ENCODE data around the gene UBASH3A. TPM values are rescaled to one million over a fixed set of nuclear protein-coding genes. Genes with fewer than 3 reads are reported as not detected.

Gene UBASH3A
- total RNA-seq, 1 experiment from 2014 or later = 0.07 TPM

DNA sequence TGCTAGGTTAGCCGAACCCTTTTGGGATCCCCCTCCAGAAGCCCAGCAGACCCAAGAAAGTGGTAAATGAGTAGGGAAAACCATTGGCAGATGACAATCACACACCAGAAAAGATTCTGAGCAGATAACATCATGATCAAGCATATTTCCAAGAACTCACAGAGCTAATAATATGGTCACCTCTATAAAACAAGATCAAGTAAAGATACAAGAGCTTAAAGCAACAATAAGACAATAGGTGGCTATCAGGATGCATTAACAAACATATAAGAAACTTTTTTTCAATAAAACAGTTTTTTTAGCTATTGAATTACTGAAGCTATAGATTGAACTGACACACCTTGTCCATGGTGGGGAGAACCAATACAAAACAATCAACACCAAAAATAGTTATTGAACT, 29.0 kb downstream of the UBASH3A start:
- POLR2A ChIA-PET = no interaction called here
- Histone ChIP-seq H3K4me1 (ENCODE audit: control insufficient read depth in 1 of 2, insufficient read depth in 2 of 2, low read length in 2 of 2) (0 out of 4 replicates have a peak, but pooled peaks cover 0 to 5% of the 10 kb centered on the region in 2 experiments), H3K9me2 (ENCODE audit: insufficient read depth) (no peaks in the 10 kb centered on the region), H3K9ac (ENCODE audit: low read length) (no peak overlapping the region), H3K79me2 (ENCODE audit: insufficient read depth, low read length) (no peaks in the 10 kb centered on the region), H3K9me3 (ENCODE audit: control insufficient read depth in 1 of 2, insufficient read depth in 1 of 2, low read depth in 1 of 2, low read length in 2 of 2) (no peaks in the 10 kb centered on the region), H3K4me3 (replicated peaks in 1 of 2; ENCODE audit: low read depth in 1 of 2, low read length in 2 of 2) (no peak overlapping the region), H4K20me1 (ENCODE audit: insufficient read depth) (no peaks in the 10 kb centered on the region), H3K27ac (ENCODE audit: low read depth, low read length) (no peak overlapping the region), H3K36me3 (ENCODE audit: control insufficient read depth in 1 of 2, insufficient read depth in 2 of 2, low read length in 2 of 2) (no peaks in the 10 kb centered on the region), H2AFZ (ENCODE audit: low read depth, low read length, poor library complexity, severe bottlenecking) (no peak overlapping the region), H3K4me2 (ENCODE audit: low read length) (no peak overlapping the region), H3K27me3 (ENCODE audit: insufficient read depth, low read length) (peaks cover 30% of the 10 kb centered on the region; the same call in 1 of the 2 replicates)
- intact Hi-C loops (cut with micrococcal nuclease) = no loop called here
- no TSS peak for BruUV-seq (replicated peaks)
- no peak for DNase-seq (ENCODE audit: low read depth, low spot score)
- ATAC-seq = no peak
- CTCF ChIA-PET = no interaction called here
- TF ChIP-seq JUND (IDR thresholded peaks at IDR 0.05) = no peak
- no peak for TF ChIP-seq ZFX (IDR thresholded peaks at IDR 0.05)
- TF ChIP-seq SIN3A (IDR thresholded peaks at IDR 0.05; ENCODE audit: low read depth) = no peak
- TF ChIP-seq EGR1 (IDR thresholded peaks at IDR 0.05; ENCODE audit: low read depth) = no peak
- TF ChIP-seq, protein P1, sequence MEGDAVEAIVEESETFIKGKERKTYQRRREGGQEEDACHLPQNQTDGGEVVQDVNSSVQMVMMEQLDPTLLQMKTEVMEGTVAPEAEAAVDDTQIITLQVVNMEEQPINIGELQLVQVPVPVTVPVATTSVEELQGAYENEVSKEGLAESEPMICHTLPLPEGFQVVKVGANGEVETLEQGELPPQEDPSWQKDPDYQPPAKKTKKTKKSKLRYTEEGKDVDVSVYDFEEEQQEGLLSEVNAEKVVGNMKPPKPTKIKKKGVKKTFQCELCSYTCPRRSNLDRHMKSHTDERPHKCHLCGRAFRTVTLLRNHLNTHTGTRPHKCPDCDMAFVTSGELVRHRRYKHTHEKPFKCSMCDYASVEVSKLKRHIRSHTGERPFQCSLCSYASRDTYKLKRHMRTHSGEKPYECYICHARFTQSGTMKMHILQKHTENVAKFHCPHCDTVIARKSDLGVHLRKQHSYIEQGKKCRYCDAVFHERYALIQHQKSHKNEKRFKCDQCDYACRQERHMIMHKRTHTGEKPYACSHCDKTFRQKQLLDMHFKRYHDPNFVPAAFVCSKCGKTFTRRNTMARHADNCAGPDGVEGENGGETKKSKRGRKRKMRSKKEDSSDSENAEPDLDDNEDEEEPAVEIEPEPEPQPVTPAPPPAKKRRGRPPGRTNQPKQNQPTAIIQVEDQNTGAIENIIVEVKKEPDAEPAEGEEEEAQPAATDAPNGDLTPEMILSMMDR (IDR thresholded peaks at IDR 0.05 in 2 of 3, conservative IDR thresholded peaks at IDR 0.05 in 1 of 3; ENCODE audit: borderline replicate concordance in 1 of 3, insufficient read depth in 1 of 3, low read depth in 2 of 3, low read length in 2 of 3) = no peak
- TF ChIP-seq EZH2phosphoT487 (IDR thresholded peaks at IDR 0.05; ENCODE audit: borderline replicate concordance) = no peak
- TF ChIP-seq CBX3 (IDR thresholded peaks at IDR 0.05; ENCODE audit: low read depth) = no peak
- no peak for TF ChIP-seq POLR2A (IDR thresholded peaks at IDR 0.05; ENCODE audit: borderline replicate concordance, extremely low read depth, insufficient read depth, insufficient read length)
- no peak for TF ChIP-seq ZNF274 (IDR thresholded peaks at IDR 0.05; ENCODE audit: low read depth, low read length)
- no peak for TF ChIP-seq ATF3 (IDR thresholded peaks at IDR 0.05)
- no peak for TF ChIP-seq RAD21 (IDR thresholded peaks at IDR 0.05; ENCODE audit: low read depth)
- RAD21 ChIA-PET (ENCODE audit: low non-redundant PET in 1 of 2, low total read pairs in 2 of 2, uncharacterized antibody in 2 of 2, unreplicated experiment in 2 of 2) = no interaction called here

Measured in HCT116 (cell line).